Fibroblast of lung (primary cell): ENCODE data around the gene FMN1. TPM values are rescaled to one million over a fixed set of nuclear protein-coding genes. Genes with fewer than 3 reads are reported as not detected.

Experiments
- DNase-seq, 2 donors: peaks; one replicate each; pipeline versions ENCODE4 v3.0.0 to v3.0.0-alpha.2; 2010; ENCODE audit warnings: low read depth in 2 of 2
- H2AFZ ChIP-seq: 2 replicates; pipeline ENCODE4 v1.5.1; 2012; ENCODE audit warnings: low read length, control low read depth, inconsistent platforms
- H3K27ac ChIP-seq: 2 replicates; pipeline ENCODE4 v1.5.1; 2011; ENCODE audit warnings: low read length, control low read depth; ENCODE audit not compliant: insufficient read depth
- H3K27me3 ChIP-seq: 2 replicates; pipeline ENCODE4 v1.5.1; 2011; ENCODE audit warnings: mild to moderate bottlenecking, low read length; ENCODE audit not compliant: control insufficient read depth, insufficient read depth
- H3K36me3 ChIP-seq: 2 replicates; pipeline ENCODE4 v1.5.1; 2011; ENCODE audit warnings: low read length; ENCODE audit not compliant: control insufficient read depth, insufficient read depth
- H3K4me1 ChIP-seq: 2 replicates; pipeline ENCODE4 v1.5.1; 2011; ENCODE audit warnings: low read length; ENCODE audit not compliant: control insufficient read depth, insufficient read depth; ENCODE audit errors: extremely low read depth
- H3K4me2 ChIP-seq: 2 replicates; pipeline ENCODE4 v1.5.1; 2011; ENCODE audit warnings: low read length, control low read depth; ENCODE audit not compliant: insufficient read depth; ENCODE audit errors: extremely low read depth
- H3K4me3 ChIP-seq, 4 experiments: fragments of 200-600 bp in 1 of 4; sonication (generic) in 1 of 4; replicated peaks in 1 of 4; 2 replicates each; pipeline ENCODE4 v1.5.1; 2011 to 2016; ENCODE audit warnings: low read length in 4 of 4, low read depth in 3 of 4, mild to moderate bottlenecking in 3 of 4, control low read depth in 2 of 4, inconsistent platforms in 1 of 4, mixed read lengths in 1 of 4; ENCODE audit not compliant: insufficient read depth in 1 of 4; ENCODE audit errors: control extremely low read depth in 1 of 4
- H3K79me2 ChIP-seq: 2 replicates; pipeline ENCODE4 v1.5.1; 2012; ENCODE audit warnings: mild to moderate bottlenecking, low read length, inconsistent platforms; ENCODE audit not compliant: control insufficient read depth, insufficient read depth
- H3K9ac ChIP-seq: 2 replicates; pipeline ENCODE4 v1.5.1; 2011; ENCODE audit warnings: mild to moderate bottlenecking, low read length, control low read depth; ENCODE audit not compliant: insufficient read depth
- H3K9me3 ChIP-seq: 2 replicates; pipeline ENCODE4 v1.5.1; 2012; ENCODE audit warnings: low read depth, low read length; ENCODE audit not compliant: control insufficient read depth, insufficient read depth
- H4K20me1 ChIP-seq: 2 replicates; pipeline ENCODE4 v1.5.1; 2011; ENCODE audit warnings: low read length; ENCODE audit not compliant: control insufficient read depth, insufficient read depth; ENCODE audit errors: extremely low read depth
- CTCF ChIP-seq, 2 donors: IDR thresholded peaks in 1 of 2; conservative IDR thresholded peaks in 1 of 2; 1 replicate in 1 of 2; 2 replicates in 1 of 2; pipeline ENCODE4 v1.5.1; 2011 to 2012; ENCODE audit warnings: low read length in 2 of 2, control low read depth in 1 of 2, inconsistent platforms in 1 of 2, low read depth in 1 of 2, mild to moderate bottlenecking in 1 of 2
- EZH2 ChIP-seq: IDR thresholded peaks from 2 replicates; pipeline ENCODE4 v1.5.1; 2012; ENCODE audit warnings: low read length, control low read depth, mild to moderate bottlenecking; ENCODE audit errors: missing control alignments
- polyA plus RNA-seq, 2 donors: library from polyadenylated mRNA; depleted of rRNA in 1 of 2; stranded (reverse) in 1 of 2; unstranded in 1 of 2; fragments of >200 nt; gene quantifications; 2 replicates each; pipeline ENCODE4 v1.2.1, GENCODE V29; 2011 to 2012; ENCODE audit warnings: missing spikeins in 1 of 2
- total RNA-seq: library from RNA; depleted of rRNA; stranded (reverse); fragments of >200 nt; gene quantifications from 2 replicates; pipeline ENCODE4 v1.2.1, GENCODE V29; 2014

FMN1 gene
- total and polyA plus RNA-seq, 2 donors (not counting 1 experiment from before 2014, with no cell fraction given): 7.5 to 43.8 TPM

- DNase-seq: peak in 1 of 2 donors; percentile 38
- Histone ChIP-seq H3K9ac (no peak overlapping the region), H3K4me3 (no peak overlapping the region), H3K4me1 (peaks cover 19% of the 10 kb centered on the region), H2AFZ (no peak overlapping the region), H3K79me2 (peaks cover 7% of the 10 kb centered on the region), H3K9me3 (no peaks in the 10 kb centered on the region), H3K27ac (no peak overlapping the region), H3K36me3 (no peaks in the 10 kb centered on the region), H3K27me3 (no peaks in the 10 kb centered on the region), H4K20me1 (no peaks in the 10 kb centered on the region), H3K4me2 (no peak overlapping the region)
- TF ChIP-seq EZH2: no peak
- TF ChIP-seq CTCF (conservative IDR thresholded peaks at IDR 0.05 in 1 of 2, IDR thresholded peaks at IDR 0.05 in 1 of 2; ENCODE audit: low read depth in 1 of 2, low read length in 2 of 2): no peak
These were observed 213.0 kb downstream of the FMN1 start for GRCh38 chr15:32981536-32981935.

- H3K27ac ChIP-seq: peak overlapping the region; percentile 67
- H4K20me1 ChIP-seq: no peaks in the 10 kb centered on the region
- H3K9me3 ChIP-seq: no peaks in the 10 kb centered on the region
- peaks cover 16% of the 10 kb centered on the region for H3K4me1 ChIP-seq
- no peak for TF ChIP-seq CTCF (conservative IDR thresholded peaks at IDR 0.05 in 1 of 2, IDR thresholded peaks at IDR 0.05 in 1 of 2; ENCODE audit: low read depth in 1 of 2, low read length in 2 of 2)
- no peak for TF ChIP-seq EZH2
- no peaks in the 10 kb centered on the region for H3K36me3 ChIP-seq
- no peaks in the 10 kb centered on the region for H3K27me3 ChIP-seq
- peak; percentile 95 to 100 for DNase-seq
- H3K4me3 ChIP-seq: peak overlapping the region in 1 of 4 experiments; percentile 38
- peak overlapping the region; percentile 47 for H3K4me2 ChIP-seq
- no peak overlapping the region for H2AFZ ChIP-seq
- peaks cover 14% of the 10 kb centered on the region for H3K79me2 ChIP-seq
- peak overlapping the region; percentile 4 for H3K9ac ChIP-seq
These were observed 214.8 kb downstream of the FMN1 start for GRCh38 chr15:32979710-32980109.

- H3K4me3 ChIP-seq: no peak overlapping the region
- H3K9me3 ChIP-seq: no peaks in the 10 kb centered on the region
- no peak overlapping the region for H3K4me2 ChIP-seq
- no peaks in the 10 kb centered on the region for H3K27me3 ChIP-seq
- DNase-seq: no peak
- no peaks in the 10 kb centered on the region for H3K36me3 ChIP-seq
- TF ChIP-seq EZH2 (no peak), CTCF (conservative IDR thresholded peaks at IDR 0.05 in 1 of 2, IDR thresholded peaks at IDR 0.05 in 1 of 2; ENCODE audit: low read depth in 1 of 2, low read length in 2 of 2) (no peak)
- no peak overlapping the region for H2AFZ ChIP-seq
- no peak overlapping the region for H3K27ac ChIP-seq
- peaks cover 25% of the 10 kb centered on the region for H3K79me2 ChIP-seq
- H4K20me1 ChIP-seq: no peaks in the 10 kb centered on the region
- H3K9ac ChIP-seq: no peak overlapping the region
- H3K4me1 ChIP-seq: peaks cover 16% of the 10 kb centered on the region
These were observed 217.0 kb downstream of the FMN1 start for GRCh38 chr15:32977506-32977905.
